Retinal pigment epithelial cell (primary cell): Measurements from ENCODE around the gene ADCY10.

Source experiments
- DNase-seq: peaks from one replicate; pipeline ENCODE4 v3.0.0-alpha.2; 2010; ENCODE audit warnings: low read depth
- H3K4me3 ChIP-seq: 2 replicates; pipeline ENCODE4 v1.5.1; 2011; ENCODE audit warnings: mild to moderate bottlenecking, low read length, control low read depth, moderate library complexity
- CTCF ChIP-seq: conservative IDR thresholded peaks from 2 replicates; pipeline ENCODE4 v1.5.1; 2011; ENCODE audit warnings: low read depth, low read length, control low read depth, inconsistent platforms

ADCY10 gene

GRCh38 chr1:167926486-167926997 lies 12.6 kb upstream of the ADCY10 start:
- no peak overlapping the region for H3K4me3 ChIP-seq
- TF ChIP-seq CTCF, result no peak
- DNase-seq, result no peak

- no peak for TF ChIP-seq CTCF
- no peak overlapping the region for H3K4me3 ChIP-seq
- no peak for DNase-seq
These were observed 10.8 kb upstream of the ADCY10 start for GRCh38 chr1:167924543-167925231.

- TF ChIP-seq CTCF, result no peak
- no peak overlapping the region for H3K4me3 ChIP-seq
- DNase-seq, result no peak
These were observed 10.2 kb upstream of the ADCY10 start for GRCh38 chr1:167924102-167924501.

GRCh38 chr1:167923324-167924056 lies 9.6 kb upstream of the ADCY10 start:
- DNase-seq, result no peak
- H3K4me3 ChIP-seq, result no peak overlapping the region
- no peak for TF ChIP-seq CTCF

- DNase-seq, result no peak
- no peak overlapping the region for H3K4me3 ChIP-seq
- no peak for TF ChIP-seq CTCF
These were observed 8.7 kb upstream of the ADCY10 start for GRCh38 chr1:167922611-167923074.

GRCh38 chr1:167922023-167922422 lies 8.1 kb upstream of the ADCY10 start:
- H3K4me3 ChIP-seq, result no peak overlapping the region
- DNase-seq, result no peak
- no peak for TF ChIP-seq CTCF
